ENCODE results near the gene CD81. TPM values are rescaled to one million over a fixed set of nuclear protein-coding genes. Genes with fewer than 3 reads are reported as not detected.

Gene CD81
- total RNA-seq, 1 experiment from 2014 or later: 194 TPM

DNA sequence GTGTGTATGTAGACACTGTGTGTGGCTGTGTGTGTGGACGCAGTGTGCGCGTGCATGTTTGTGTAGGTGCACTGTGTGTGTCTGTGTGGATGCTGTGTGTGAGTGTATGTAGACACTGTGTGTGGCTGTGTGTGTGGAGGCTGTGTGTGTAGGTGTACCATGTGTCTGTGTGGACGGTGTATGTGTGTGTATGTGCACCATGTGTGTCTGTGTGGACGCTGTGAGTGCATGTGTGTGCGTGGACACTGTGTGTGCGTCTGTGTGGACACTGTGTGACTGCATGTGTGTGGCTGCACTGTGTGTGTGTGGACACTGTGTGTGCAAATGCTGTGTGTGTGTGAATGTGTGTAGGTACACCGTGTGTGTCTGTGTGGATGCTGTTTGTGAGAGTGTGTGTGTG is 56.9 kb downstream of the CD81 start:
- Histone ChIP-seq H3K4me3 (ENCODE audit: low read depth, low read length, poor library complexity, severe bottlenecking) (no peak overlapping the region), H3K36me3 (ENCODE audit: insufficient read depth, low read length, poor library complexity, severe bottlenecking) (no peaks in the 10 kb centered on the region), H3K9me3 (ENCODE audit: low read depth, low read length, poor library complexity, severe bottlenecking) (no peaks in the 10 kb centered on the region), H3K27me3 (replicated peaks; ENCODE audit: insufficient read depth, low read depth, low read length, poor library complexity) (no peaks in the 10 kb centered on the region), H3K4me1 (ENCODE audit: insufficient read depth, low read length, poor library complexity, severe bottlenecking) (no peaks in the 10 kb centered on the region), H3K27ac (ENCODE audit: low read depth, low read length, poor library complexity, severe bottlenecking) (no peak overlapping the region)
- POLR2A ChIA-PET (ENCODE audit: low non-redundant PET): no interaction called here
- no TSS peak for BruUV-seq (replicated peaks)
- TF ChIP-seq, protein P1, sequence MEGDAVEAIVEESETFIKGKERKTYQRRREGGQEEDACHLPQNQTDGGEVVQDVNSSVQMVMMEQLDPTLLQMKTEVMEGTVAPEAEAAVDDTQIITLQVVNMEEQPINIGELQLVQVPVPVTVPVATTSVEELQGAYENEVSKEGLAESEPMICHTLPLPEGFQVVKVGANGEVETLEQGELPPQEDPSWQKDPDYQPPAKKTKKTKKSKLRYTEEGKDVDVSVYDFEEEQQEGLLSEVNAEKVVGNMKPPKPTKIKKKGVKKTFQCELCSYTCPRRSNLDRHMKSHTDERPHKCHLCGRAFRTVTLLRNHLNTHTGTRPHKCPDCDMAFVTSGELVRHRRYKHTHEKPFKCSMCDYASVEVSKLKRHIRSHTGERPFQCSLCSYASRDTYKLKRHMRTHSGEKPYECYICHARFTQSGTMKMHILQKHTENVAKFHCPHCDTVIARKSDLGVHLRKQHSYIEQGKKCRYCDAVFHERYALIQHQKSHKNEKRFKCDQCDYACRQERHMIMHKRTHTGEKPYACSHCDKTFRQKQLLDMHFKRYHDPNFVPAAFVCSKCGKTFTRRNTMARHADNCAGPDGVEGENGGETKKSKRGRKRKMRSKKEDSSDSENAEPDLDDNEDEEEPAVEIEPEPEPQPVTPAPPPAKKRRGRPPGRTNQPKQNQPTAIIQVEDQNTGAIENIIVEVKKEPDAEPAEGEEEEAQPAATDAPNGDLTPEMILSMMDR (conservative IDR thresholded peaks at IDR 0.05; ENCODE audit: low read depth, low read length): no peak
- no peak for TF ChIP-seq EZH2 (IDR thresholded peaks at IDR 0.05; ENCODE audit: borderline replicate concordance, low read depth, low read length, poor library complexity, severe bottlenecking)
- intact Hi-C loops (cut with micrococcal nuclease; ENCODE audit: unreplicated experiment): no loop called here
- DNase-seq (ENCODE audit: low spot score): no peak
- CTCF ChIA-PET: no interaction called here

DNA sequence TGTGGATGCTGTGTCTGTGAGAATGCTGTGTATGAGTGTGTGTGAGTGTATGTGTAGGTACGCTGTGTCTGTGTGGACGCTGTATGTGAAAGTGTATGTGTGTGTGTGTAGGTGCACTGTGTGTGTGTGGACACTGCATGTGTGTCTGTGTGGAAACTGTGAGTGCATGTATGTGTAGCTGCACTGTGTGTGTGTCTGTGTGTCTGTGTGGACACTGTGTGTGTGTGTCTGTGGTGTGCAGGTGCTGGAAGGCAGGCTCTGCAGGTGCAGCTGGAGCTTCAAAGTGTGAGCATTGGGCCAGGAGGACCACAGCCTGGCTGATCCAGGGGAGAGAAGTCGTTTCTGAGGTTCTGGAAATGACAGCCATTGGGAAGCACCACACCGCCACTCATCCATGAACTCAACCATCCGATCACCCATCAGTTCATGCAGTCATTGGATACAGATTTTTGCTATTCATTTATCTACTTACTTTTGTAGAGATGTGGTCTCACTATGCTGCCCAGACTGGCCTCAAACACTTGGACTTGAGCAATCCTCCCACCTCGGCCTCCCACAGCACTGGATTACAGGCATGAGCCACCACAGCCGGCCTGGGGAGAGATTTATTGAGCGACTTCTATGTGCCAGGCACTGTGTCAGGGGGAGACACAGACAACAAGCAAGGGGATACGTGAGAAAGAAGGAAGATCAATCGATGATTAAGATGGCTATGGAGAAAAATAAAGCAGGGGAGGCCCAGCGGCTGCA is 57.6 kb downstream of the CD81 start:
- intact Hi-C loops (cut with micrococcal nuclease; ENCODE audit: unreplicated experiment): no loop called here
- H3K27ac ChIP-seq (ENCODE audit: low read depth, low read length, poor library complexity, severe bottlenecking): no peak overlapping the region
- no peaks in the 10 kb centered on the region for H3K36me3 ChIP-seq (ENCODE audit: insufficient read depth, low read length, poor library complexity, severe bottlenecking)
- no peaks in the 10 kb centered on the region for H3K9me3 ChIP-seq (ENCODE audit: low read depth, low read length, poor library complexity, severe bottlenecking)
- ChIA-PET POLR2A (ENCODE audit: low non-redundant PET) (no interaction called here), CTCF (no interaction called here)
- H3K27me3 ChIP-seq (replicated peaks; ENCODE audit: insufficient read depth, low read depth, low read length, poor library complexity): no peaks in the 10 kb centered on the region
- TF ChIP-seq, protein P1 (conservative IDR thresholded peaks at IDR 0.05; ENCODE audit: low read depth, low read length): no peak
- TF ChIP-seq EZH2 (IDR thresholded peaks at IDR 0.05; ENCODE audit: borderline replicate concordance, low read depth, low read length, poor library complexity, severe bottlenecking): no peak
- no peak for DNase-seq (ENCODE audit: low spot score)
- no peaks in the 10 kb centered on the region for H3K4me1 ChIP-seq (ENCODE audit: insufficient read depth, low read length, poor library complexity, severe bottlenecking)
- H3K4me3 ChIP-seq (ENCODE audit: low read depth, low read length, poor library complexity, severe bottlenecking): no peak overlapping the region
- no TSS peak for BruUV-seq (replicated peaks)

DNA sequence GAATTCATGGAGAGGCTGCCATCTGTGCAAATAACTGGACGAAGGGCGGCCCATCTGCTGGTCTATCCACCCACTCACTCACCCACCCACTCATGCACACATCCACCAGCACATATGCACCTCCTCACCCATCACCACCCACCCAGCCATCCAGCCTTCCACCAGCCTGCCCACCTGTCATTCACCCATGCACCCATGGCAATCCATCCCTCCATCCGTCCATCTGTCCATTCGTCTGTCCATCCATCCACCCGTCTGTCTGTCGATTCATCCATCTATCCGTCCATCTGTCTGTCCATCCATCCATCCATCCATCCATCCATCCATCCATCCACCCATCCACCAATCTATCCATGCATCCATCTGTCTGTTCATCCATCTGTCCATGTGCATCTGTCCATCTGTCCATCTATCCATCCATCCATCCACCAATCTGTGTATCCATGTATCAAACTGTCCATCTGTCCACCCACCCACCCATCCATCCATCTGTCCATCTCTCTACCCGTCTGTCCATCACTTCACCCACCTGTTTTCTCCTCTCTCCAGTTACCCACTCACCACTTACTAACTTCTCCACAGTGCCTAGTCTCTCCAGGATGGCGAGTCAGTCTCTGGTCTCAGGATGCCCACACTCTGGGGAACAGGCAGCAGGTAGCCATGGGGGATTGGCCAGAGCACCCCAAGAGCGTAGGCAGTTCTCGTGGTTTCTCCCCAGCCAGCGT is 58.3 kb downstream of the CD81 start:
- ChIA-PET CTCF (no interaction called here), POLR2A (ENCODE audit: low non-redundant PET) (no interaction called here)
- Histone ChIP-seq H3K4me1 (ENCODE audit: insufficient read depth, low read length, poor library complexity, severe bottlenecking) (no peaks in the 10 kb centered on the region), H3K36me3 (ENCODE audit: insufficient read depth, low read length, poor library complexity, severe bottlenecking) (no peaks in the 10 kb centered on the region), H3K27me3 (replicated peaks; ENCODE audit: insufficient read depth, low read depth, low read length, poor library complexity) (no peaks in the 10 kb centered on the region), H3K27ac (ENCODE audit: low read depth, low read length, poor library complexity, severe bottlenecking) (no peak overlapping the region), H3K4me3 (ENCODE audit: low read depth, low read length, poor library complexity, severe bottlenecking) (no peak overlapping the region), H3K9me3 (ENCODE audit: low read depth, low read length, poor library complexity, severe bottlenecking) (no peaks in the 10 kb centered on the region)
- no peak for DNase-seq (ENCODE audit: low spot score)
- intact Hi-C loops (cut with micrococcal nuclease; ENCODE audit: unreplicated experiment): no loop called here
- TF ChIP-seq, protein P1 (conservative IDR thresholded peaks at IDR 0.05; ENCODE audit: low read depth, low read length): no peak
- no peak for TF ChIP-seq EZH2 (IDR thresholded peaks at IDR 0.05; ENCODE audit: borderline replicate concordance, low read depth, low read length, poor library complexity, severe bottlenecking)
- BruUV-seq (replicated peaks): no TSS peak

All from A673 (cell line).